A549 (cell line): Measurements from ENCODE around the gene TMC4.

Source experiments
- CTCF ChIP-seq: fragments of >200 bp; sonication (Bioruptor Twin); formaldehyde crosslinking; IDR thresholded peaks from 3 replicates; pipeline ENCODE4 v1.5.1; 2016
- KDM5A ChIP-seq: fragments of 200-600 bp; sonication (generic); IDR thresholded peaks from 2 replicates; pipeline ENCODE4 v1.6.1; 2016; ENCODE audit warnings: antibody characterized with exemption, mild to moderate bottlenecking
- MAZ ChIP-seq: fragments of 150-350 bp; IDR thresholded peaks from 2 replicates; pipeline ENCODE4 v1.6.1; 2014; ENCODE audit warnings: antibody characterized with exemption, low read depth, low read length, borderline replicate concordance
- MYC ChIP-seq: IDR thresholded peaks from 2 replicates; pipeline ENCODE4 v1.6.1; 2012; ENCODE audit warnings: mild to moderate bottlenecking, inconsistent platforms, low read length, improper control_type of control experiment, borderline replicate concordance
- POLR2A ChIP-seq: IDR thresholded peaks from 2 replicates; pipeline ENCODE4 v1.6.1; 2012; ENCODE audit warnings: mild to moderate bottlenecking, low read length
- REST ChIP-seq: fragments of 200-600 bp; sonication (generic); IDR thresholded peaks from 2 replicates; pipeline ENCODE4 v1.6.1; 2016; ENCODE audit warnings: antibody characterized with exemption, mild to moderate bottlenecking, moderate library complexity

GRCh38 chr19:54114340-54115108 lies 58.4 kb downstream of the TMC4 start:
- no peak; the same call in 1 of the 2 replicates for TF ChIP-seq POLR2A
- TF ChIP-seq CTCF: no peak
- no peak for TF ChIP-seq KDM5A
- no peak for TF ChIP-seq REST
- no peak for TF ChIP-seq MAZ
- no peak for TF ChIP-seq MYC
